HEK293T (cell line): ENCODE measurements around the gene GON4L.
"Not testable (repeated sequence)": the region's sequence is repeated elsewhere in the genome, so short reads cannot be mapped to it uniquely, and the experiment has no call there.

Experiments used
- FOXK2 ChIP-seq: fragments of 450-650 bp; IDR thresholded peaks from 2 replicates; pipeline ENCODE4 v1.6.1; 2016; ENCODE audit warnings: mild to moderate bottlenecking
- SUZ12 ChIP-seq: fragments of 450-650 bp; IDR thresholded peaks from 2 replicates; pipeline ENCODE4 v1.6.1; 2016; ENCODE audit warnings: mild to moderate bottlenecking

- TF ChIP-seq SUZ12, FOXK2: not testable (repeated sequence)
Measured at GRCh38 chr1:155748141-155748540, 108.9 kb downstream of the GON4L start.
